H1 (cell line): ENCODE measurements around the gene SDF2L1. TPM values are rescaled to one million over a fixed set of nuclear protein-coding genes. Genes with fewer than 3 reads are reported as not detected.

Source experiments
- CTCF ChIA-PET: fragments of 300-600 bp; sonication (Branson Sonifier 250); formaldehyde crosslinking; loops from one replicate; lab custom pipeline; 2021; ENCODE audit not compliant: partially characterized antibody; lab: Charles Lee
- POLR2A ChIA-PET: fragments of 300-600 bp; sonication (Branson Sonifier 250); formaldehyde crosslinking; loops from one replicate; lab custom pipeline; 2021; ENCODE audit warnings: inconsistent platforms; ENCODE audit not compliant: partially characterized antibody; lab: Charles Lee
- DNase-seq, 2 experiments: peaks; one replicate each; pipeline versions ENCODE4 v3.0.0 to v3.0.0-alpha.2; 2010 to 2022; ENCODE audit warnings: low spot score in 2 of 2, low read depth in 1 of 2, mixed read lengths in 1 of 2
- FAIRE-seq: peaks from 2 replicates; lab custom pipeline; 2011; peaks lifted over from hg19 to GRCh38; lab: Jason Lieb, UNC
- H2AFZ ChIP-seq: 2 replicates; pipeline ENCODE4 v1.8.1; 2012; ENCODE audit warnings: low read length, inconsistent platforms
- H2AK5ac ChIP-seq: 2 replicates; pipeline ENCODE4 v1.6.1; 2013; ENCODE audit warnings: low read depth, low read length
- H2BK120ac ChIP-seq: replicated peaks from 2 replicates; pipeline ENCODE3; 2013; ENCODE audit warnings: low read depth, low read length, inconsistent platforms
- H2BK12ac ChIP-seq: 2 replicates; pipeline ENCODE4 v1.6.1; 2013; ENCODE audit warnings: low read depth, low read length
- H2BK15ac ChIP-seq: 2 replicates; pipeline ENCODE4 v1.6.1; 2013; ENCODE audit warnings: low read length
- H2BK20ac ChIP-seq: 2 replicates; pipeline ENCODE4 v1.6.1; 2013; ENCODE audit warnings: low read length
- H2BK5ac ChIP-seq: 2 replicates; pipeline ENCODE4 v1.6.1; 2013; ENCODE audit warnings: low read depth, low read length
- H3K14ac ChIP-seq: 2 replicates; pipeline ENCODE4 v1.6.1; 2013; ENCODE audit warnings: inconsistent platforms; ENCODE audit not compliant: insufficient read length
- H3K18ac ChIP-seq: 2 replicates; pipeline ENCODE4 v1.6.1; 2013; ENCODE audit warnings: low read length; ENCODE audit errors: extremely low read depth
- H3K23ac ChIP-seq: 2 replicates; pipeline ENCODE4 v1.6.1; 2013; ENCODE audit warnings: inconsistent platforms; ENCODE audit not compliant: insufficient read length
- H3K23me2 ChIP-seq: 2 replicates; pipeline ENCODE4 v1.6.1; 2013; ENCODE audit warnings: low read depth, low read length
- H3K27ac ChIP-seq: 2 replicates; pipeline ENCODE4 v1.6.1; 2011; ENCODE audit warnings: low read depth, low read length, inconsistent platforms
- H3K27me3 ChIP-seq, 4 experiments: replicated peaks in 1 of 4; 1 replicate in 1 of 4; 2 replicates in 3 of 4; pipeline versions ENCODE4 v1.6.1 to v1.8.1; 2011 to 2013; ENCODE audit warnings: low read length in 3 of 4, mild to moderate bottlenecking in 3 of 4, inconsistent platforms in 2 of 4, mixed read lengths in 2 of 4, moderate library complexity in 1 of 4; ENCODE audit not compliant: control insufficient read depth in 3 of 4, insufficient read depth in 3 of 4; ENCODE audit errors: extremely low read depth in 1 of 4
- H3K36me3 ChIP-seq, 4 experiments: 2 replicates each; pipeline versions ENCODE4 v1.6.1 to v1.8.1; 2011 to 2013; ENCODE audit warnings: mild to moderate bottlenecking in 4 of 4, low read length in 3 of 4, moderate library complexity in 2 of 4, control low read depth in 1 of 4, inconsistent platforms in 1 of 4; ENCODE audit not compliant: insufficient read depth in 4 of 4, control insufficient read depth in 2 of 4
- H3K4ac ChIP-seq: replicated peaks from 2 replicates; pipeline ENCODE3; 2013; ENCODE audit warnings: low read length, low read depth, mixed read lengths, inconsistent platforms; ENCODE audit not compliant: insufficient read length
- H3K4me1 ChIP-seq, 4 experiments: replicated peaks in 1 of 4; 1 replicate in 1 of 4; 2 replicates in 3 of 4; pipeline versions ENCODE4 v1.6.1 to v1.8.1; 2011 to 2013; ENCODE audit warnings: low read length in 3 of 4, inconsistent platforms in 2 of 4, mixed read lengths in 1 of 4; ENCODE audit not compliant: insufficient read depth in 4 of 4, control insufficient read depth in 3 of 4
- H3K4me2 ChIP-seq, 2 experiments: 2 replicates each; pipeline versions ENCODE4 v1.6.1 to v1.8.1; 2011 to 2013; ENCODE audit warnings: low read depth in 2 of 2, low read length in 2 of 2, control low read depth in 1 of 2, inconsistent platforms in 1 of 2, mild to moderate bottlenecking in 1 of 2; ENCODE audit not compliant: insufficient read depth in 1 of 2
- H3K4me3 ChIP-seq, 4 experiments: fragments of 200-600, 300-600 bp in 1 of 4; sonication (generic), shearing (Covaris generic), sonication (Bioruptor Twin) in 1 of 4; 2 replicates each; pipeline versions ENCODE4 v1.5.1 to v1.8.1; 2011 to 2016; ENCODE audit warnings: low read length in 4 of 4, low read depth in 3 of 4, control low read depth in 2 of 4, inconsistent platforms in 2 of 4, mild to moderate bottlenecking in 2 of 4, mixed read lengths in 1 of 4, moderate library complexity in 1 of 4; ENCODE audit not compliant: insufficient read depth in 2 of 4; ENCODE audit errors: extremely low read depth in 1 of 4
- H3K56ac ChIP-seq: replicated peaks from 2 replicates; pipeline ENCODE3; 2013; ENCODE audit warnings: low read depth, mild to moderate bottlenecking, mixed read lengths, low read length, inconsistent platforms; ENCODE audit not compliant: insufficient read length
- H3K79me1 ChIP-seq: 2 replicates; pipeline ENCODE4 v1.6.1; 2013; ENCODE audit warnings: low read depth, low read length, control low read depth
- H3K79me2 ChIP-seq, 2 experiments: 2 replicates each; pipeline versions ENCODE4 v1.6.1 to v1.8.1; 2012 to 2013; ENCODE audit warnings: low read length in 2 of 2, mild to moderate bottlenecking in 2 of 2, inconsistent platforms in 1 of 2; ENCODE audit not compliant: insufficient read depth in 2 of 2, control insufficient read depth in 1 of 2
- H3K9ac ChIP-seq, 4 experiments: replicated peaks in 1 of 4; 1 replicate in 1 of 4; 2 replicates in 3 of 4; pipeline versions ENCODE4 v1.6.1 to v1.8.1; 2011 to 2013; ENCODE audit warnings: low read depth in 3 of 4, low read length in 3 of 4, control low read depth in 2 of 4, mild to moderate bottlenecking in 2 of 4, moderate library complexity in 2 of 4, inconsistent platforms in 1 of 4; ENCODE audit errors: extremely low read depth in 1 of 4
- H3K9me3 ChIP-seq, 2 experiments: 2 replicates each; pipeline versions ENCODE4 v1.6.1 to v1.8.1; 2012 to 2013; ENCODE audit warnings: mild to moderate bottlenecking in 2 of 2, moderate library complexity in 2 of 2, control low read depth in 1 of 2, inconsistent platforms in 1 of 2, low read depth in 1 of 2, low read length in 1 of 2, mixed read lengths in 1 of 2; ENCODE audit not compliant: insufficient read depth in 2 of 2
- H4K20me1 ChIP-seq, 2 experiments: replicated peaks in 1 of 2; 2 replicates each; pipeline versions ENCODE3 to v1.8.1; 2011 to 2013; ENCODE audit warnings: inconsistent platforms in 2 of 2, low read length in 2 of 2, mild to moderate bottlenecking in 1 of 2; ENCODE audit not compliant: insufficient read depth in 2 of 2, control insufficient read depth in 1 of 2
- H4K5ac ChIP-seq: 2 replicates; pipeline ENCODE4 v1.6.1; 2013; ENCODE audit warnings: low read length, low read depth, mixed read lengths, inconsistent platforms; ENCODE audit not compliant: insufficient read length
- H4K8ac ChIP-seq: 2 replicates; pipeline ENCODE4 v1.8.0; 2013; ENCODE audit warnings: mild to moderate bottlenecking, moderate library complexity, low read length, inconsistent platforms; ENCODE audit not compliant: insufficient read depth; ENCODE audit errors: extremely low read depth
- H4K91ac ChIP-seq: replicated peaks from 2 replicates; pipeline ENCODE3; 2013; ENCODE audit warnings: low read length, mixed read lengths, inconsistent platforms; ENCODE audit not compliant: insufficient read length
- HDAC2 ChIP-seq, 2 experiments: fragments of 300-600 bp in 1 of 2; sonication (generic) in 1 of 2; IDR thresholded peaks; 2 replicates each; pipeline ENCODE4 v1.6.1; 2011 to 2012; ENCODE audit warnings: low read depth in 2 of 2, low read length in 2 of 2, mild to moderate bottlenecking in 2 of 2, moderate library complexity in 2 of 2, borderline replicate concordance in 1 of 2, inconsistent platforms in 1 of 2
- HDAC6 ChIP-seq: IDR thresholded peaks from one replicate; pipeline ENCODE4 v1.7.1; 2012; ENCODE audit warnings: low read depth, mild to moderate bottlenecking, inconsistent platforms, low read length, moderate library complexity
- POLR2A ChIP-seq, 2 experiments: IDR thresholded peaks; 1 replicate in 1 of 2; 2 replicates in 1 of 2; pipeline ENCODE4 v1.6.1; 2011; ENCODE audit warnings: low read depth in 2 of 2, low read length in 2 of 2, mild to moderate bottlenecking in 2 of 2; ENCODE audit errors: control extremely low read depth in 1 of 2
- POU5F1 ChIP-seq: IDR thresholded peaks from 2 replicates; pipeline ENCODE4 v1.6.1; 2011; ENCODE audit warnings: low read depth, mild to moderate bottlenecking, low read length, moderate library complexity
- RAD21 ChIP-seq, 2 experiments: IDR thresholded peaks in 1 of 2; conservative IDR thresholded peaks in 1 of 2; 2 replicates each; pipeline ENCODE4 v1.6.1; 2011; ENCODE audit warnings: low read depth in 2 of 2, low read length in 2 of 2, improper control_type of control experiment in 1 of 2, inconsistent platforms in 1 of 2, mild to moderate bottlenecking in 1 of 2, moderate library complexity in 1 of 2
- SRF ChIP-seq: IDR thresholded peaks from 2 replicates; pipeline ENCODE4 v1.6.1; 2011; ENCODE audit warnings: mild to moderate bottlenecking, low read depth, low read length, moderate library complexity
- TEAD4 ChIP-seq: IDR thresholded peaks from 2 replicates; pipeline ENCODE4 v1.6.1; 2012; ENCODE audit warnings: low read depth, low read length, inconsistent platforms, mixed read lengths
- WGBS, 2 experiments: shearing (Covaris generic) in 1 of 2; methylation state at CpG; one replicate each; pipeline versions ENCODE4 v1.1.6 to v1.1.7; 2013 to 2015; ENCODE audit warnings: low lambda C conversion rate in 2 of 2, mixed read lengths in 2 of 2, inconsistent platforms in 1 of 2, low coverage in 1 of 2, missing lambda C conversion rate in 1 of 2; ENCODE audit not compliant: insufficient replicate concordance in 2 of 2, insufficient coverage in 1 of 2, insufficient read length in 1 of 2; ENCODE audit errors: extremely low coverage in 1 of 2, missing lambda C conversion rate in 1 of 2; 5-methylcytosine and 5-hydroxymethylcytosine counted together
- polyA plus RNA-seq, 7 experiments: library from polyadenylated mRNA; depleted of rRNA in 3 of 7; stranded (reverse) in 5 of 7; unstranded in 2 of 7; fragments of >200 nt in 5 of 7; fragments of 200-250 nt in 2 of 7; gene quantifications; 1 replicate in 5 of 7; 2 replicates in 1 of 7; 4 replicates in 1 of 7; pipeline versions ENCODE4 v1.2.1 to v1.2.3, GENCODE V29; 2011 to 2013; ENCODE audit warnings: missing spikeins in 2 of 7, mixed read lengths in 2 of 7
- total RNA-seq: library from RNA; stranded (reverse); fragmentation: NEBNext Ultra II Directional; extraction: Animal tissue kit (Norgen Biotek cat#: 25700); gene quantifications from 2 replicates; pipeline ENCODE4 v1.2.1, GENCODE V29; 2021
- TF ChIP-seq, protein P1 (sequence below), 3 experiments: IDR thresholded peaks; 1 replicate in 2 of 3; 2 replicates in 1 of 3; pipeline versions ENCODE4 v1.5.1 to v1.6.1; 2011; ENCODE audit warnings: low read length in 3 of 3, mild to moderate bottlenecking in 3 of 3, inconsistent platforms in 2 of 3, low read depth in 1 of 3, moderate library complexity in 1 of 3; ENCODE audit not compliant: insufficient read depth in 1 of 3; ENCODE audit errors: control extremely low read depth in 1 of 3

Gene SDF2L1
- total and polyA plus RNA-seq, 2 of the 8 experiments (the other 6 are each of a cell fraction or from before 2014, with no cell fraction given): 51.1 to 59.6 TPM

DNA sequence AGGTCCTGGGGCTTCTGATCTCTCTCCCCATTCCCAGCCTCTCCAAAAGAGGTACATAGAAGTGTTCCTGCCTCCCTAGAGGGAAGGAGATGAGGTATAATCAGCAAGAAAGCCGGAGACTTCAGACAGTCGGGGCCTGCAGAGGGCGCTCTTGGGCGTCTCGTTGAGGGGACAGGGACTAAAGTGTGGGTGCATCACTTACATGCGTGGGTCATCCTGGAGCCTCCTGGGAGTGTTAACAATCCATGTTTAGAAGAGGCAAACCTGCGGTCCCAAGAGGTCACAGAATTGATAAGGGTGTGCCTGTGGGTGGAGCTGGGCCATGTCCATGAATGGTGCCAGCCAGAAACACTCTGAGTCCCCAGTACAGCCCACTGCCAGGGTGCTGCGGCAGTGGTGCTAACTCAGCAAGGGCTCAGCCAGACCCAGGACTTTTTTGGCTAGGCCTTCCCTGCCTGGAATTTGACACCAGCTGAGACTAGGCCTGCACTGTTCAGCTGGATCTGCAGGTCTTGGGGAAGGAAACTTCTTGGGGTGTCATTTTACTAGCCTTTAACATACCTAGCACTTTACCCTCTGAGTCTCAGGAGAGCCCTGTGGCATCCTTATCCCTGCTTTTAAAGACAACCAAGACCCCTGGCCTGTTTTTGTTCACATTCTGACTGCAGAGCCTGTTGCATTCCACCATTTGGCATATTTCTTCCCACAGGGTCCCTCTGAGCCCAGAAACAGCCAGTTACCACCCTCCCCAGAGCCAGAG lies 17.8 kb upstream of the SDF2L1 start:
- Histone ChIP-seq H4K20me1 (peaks cover 32 to 41% of the 10 kb centered on the region in 2 experiments), H3K9me3 (no peaks in the 10 kb centered on the region), H3K4me1 (peaks cover 0 to 3% (median 2%) of the 10 kb centered on the region in 4 experiments; a peak in 4 of 7 replicates), H3K79me1 (peaks cover 15% of the 10 kb centered on the region), H3K23ac (no peak overlapping the region), H3K23me2 (no peaks in the 10 kb centered on the region; the same call in 1 of the 2 replicates), H4K8ac (no peak overlapping the region), H4K91ac (no peak overlapping the region), H3K9ac (no peak overlapping the region), H2AFZ (no peak overlapping the region), H3K27ac (no peak overlapping the region), H4K5ac (no peak overlapping the region), H3K4me2 (no peak overlapping the region), H2BK120ac (no peak overlapping the region), H2BK5ac (no peak overlapping the region), H3K14ac (no peak overlapping the region), H3K36me3 (peaks cover 0 to 15% (median 3%) of the 10 kb centered on the region in 4 experiments; a peak in 4 of 8 replicates), H2BK15ac (no peak overlapping the region), H2BK20ac (no peak overlapping the region), H2BK12ac (no peak overlapping the region), H3K79me2 (peaks cover 0 to 21% of the 10 kb centered on the region in 2 experiments; a peak in 1 of 4 replicates), H3K56ac (no peak overlapping the region), H3K4ac (no peak overlapping the region), H2AK5ac (no peak overlapping the region), H3K18ac (no peak overlapping the region), H3K4me3 (no peak overlapping the region), H3K27me3 (no peaks in the 10 kb centered on the region)
- 38% methylated on average over 8 of the region's 8 CpGs; no CpG with 5 or more reads in 1 of the 2 experiments for WGBS, 2 experiments
- ChIA-PET POLR2A (interaction anchor here (0.8 to 2.3 kb wide), 4 partner anchors 9 to 49 kb away, joined by 3 to 7 read pairs (median 4); no protein-coding TSS in a partner anchor), CTCF (interaction anchor here (1.0 to 24.1 kb wide), 15 partner anchors 9 to 335 kb away, joined by 3 to 499 read pairs (median 5); partner anchors contain the start of genes CCDC116 and SDF2L1)
- peak; percentile 7 for FAIRE-seq
- DNase-seq: peak in 1 of 2 experiments; percentile 91
- no peak for TF ChIP-seq HDAC6
- no peak for TF ChIP-seq HDAC2 (IDR thresholded peaks at IDR 0.05; ENCODE audit: borderline replicate concordance in 1 of 2, low read depth in 2 of 2, low read length in 2 of 2)
- TF ChIP-seq POLR2A (IDR thresholded peaks at IDR 0.05; ENCODE audit: control extremely low read depth in 1 of 2, low read depth in 2 of 2, low read length in 2 of 2): 0 out of 3 replicates have a peak, but pooled peaks of 1 of the 2 experiments have one; percentile 31
- peak; percentile 37 to 47; a peak in 3 of 4 replicates for TF ChIP-seq RAD21 (IDR thresholded peaks at IDR 0.05 in 1 of 2, conservative IDR thresholded peaks at IDR 0.05 in 1 of 2; ENCODE audit: low read depth in 2 of 2, low read length in 2 of 2)
- TF ChIP-seq POU5F1: no peak
- no peak for TF ChIP-seq SRF
- TF ChIP-seq TEAD4: 0 out of 2 replicates have a peak, but pooled peaks have one; percentile 6
- TF ChIP-seq, protein P1, sequence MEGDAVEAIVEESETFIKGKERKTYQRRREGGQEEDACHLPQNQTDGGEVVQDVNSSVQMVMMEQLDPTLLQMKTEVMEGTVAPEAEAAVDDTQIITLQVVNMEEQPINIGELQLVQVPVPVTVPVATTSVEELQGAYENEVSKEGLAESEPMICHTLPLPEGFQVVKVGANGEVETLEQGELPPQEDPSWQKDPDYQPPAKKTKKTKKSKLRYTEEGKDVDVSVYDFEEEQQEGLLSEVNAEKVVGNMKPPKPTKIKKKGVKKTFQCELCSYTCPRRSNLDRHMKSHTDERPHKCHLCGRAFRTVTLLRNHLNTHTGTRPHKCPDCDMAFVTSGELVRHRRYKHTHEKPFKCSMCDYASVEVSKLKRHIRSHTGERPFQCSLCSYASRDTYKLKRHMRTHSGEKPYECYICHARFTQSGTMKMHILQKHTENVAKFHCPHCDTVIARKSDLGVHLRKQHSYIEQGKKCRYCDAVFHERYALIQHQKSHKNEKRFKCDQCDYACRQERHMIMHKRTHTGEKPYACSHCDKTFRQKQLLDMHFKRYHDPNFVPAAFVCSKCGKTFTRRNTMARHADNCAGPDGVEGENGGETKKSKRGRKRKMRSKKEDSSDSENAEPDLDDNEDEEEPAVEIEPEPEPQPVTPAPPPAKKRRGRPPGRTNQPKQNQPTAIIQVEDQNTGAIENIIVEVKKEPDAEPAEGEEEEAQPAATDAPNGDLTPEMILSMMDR (IDR thresholded peaks at IDR 0.05; ENCODE audit: control extremely low read depth in 1 of 3, insufficient read depth in 1 of 3, low read depth in 1 of 3, low read length in 3 of 3): peak; percentile 66 to 86 (median 79)
